GM12878 (cell line): ENCODE data around the gene DNAH1. TPM values are rescaled to one million over a fixed set of nuclear protein-coding genes. Genes with fewer than 3 reads are reported as not detected.

Experiments used
- microRNA counts: library from miRNA; unstranded; fragments of <30 nt; microRNA quantifications from one replicate; lab custom pipeline; 2016
- microRNA-seq: library from miRNA; unstranded; fragments of <30 nt; microRNA quantifications from one replicate; pipeline ENCODE4, GENCODE V29; 2018
- polyA plus RNA-seq, 11 experiments: library from polyadenylated mRNA; depleted of rRNA in 4 of 11; unstranded in 6 of 11; stranded (reverse) in 5 of 11; fragments of >200 nt; fragmentation: Nextera tagmentation in 4 of 11; fragmentation: Illumina TruSeq in 1 of 11; extraction: Ambion mirVana in 4 of 11; extraction: Trizol in 1 of 11; gene quantifications; 1 replicate in 1 of 11; 2 replicates in 10 of 11; pipeline versions ENCODE4 v1.2.1 to v1.2.3, GENCODE V29; 2011 to 2016; ENCODE audit warnings: inconsistent platforms in 2 of 11, missing spikeins in 2 of 11, low read depth in 1 of 11
- small RNA-seq: library from RNA; depleted of rRNA; stranded (forward); fragments of <200 nt; gene quantifications from one replicate; pipeline ENCODE3, GENCODE V24; 2014
- total RNA-seq, 4 experiments: library from RNA; depleted of rRNA in 3 of 4; stranded (reverse); fragments of >200 nt in 3 of 4; fragmentation: Illumina TruSeq in 1 of 4; extraction: Trizol in 1 of 4; gene quantifications; 2 replicates each; pipeline versions ENCODE4 v1.2.1 to v1.2.3, GENCODE V29; 2013 to 2021

The DNAH1 gene
- total and polyA plus RNA-seq, 10 of the 15 experiments (the other 5 are each of a cell fraction or from before 2014, with no cell fraction given) = 0.31 to 5.8 (median 2.7) TPM

MicroRNA genes within 50 kb of the gene (microRNA counts, 767-probe panel; counts per million panel counts)
- 5,466 counts per million, percentile 99 among the panel's probes with 10 or more counts for microRNA hsa-let-7g-5p (lab: Ali Mortazavi, UCI)

Small RNA genes within 50 kb of the gene (microRNA-seq; reads per million reads assigned to microRNA genes)
- gene MIR135A1 = 4.0 reads per million, percentile 23 among the genes with 10 or more reads in this experiment
- 161,184 reads per million, percentile 100 among the genes with 10 or more reads in this experiment for gene MIRLET7G

Small RNA genes within 50 kb of the gene (small RNA-seq; reads per million reads assigned to genes)
- not detected for gene MIR135A1
- gene MIRLET7G = 3,083 reads per million, percentile 100 among the genes with 10 or more reads in this experiment

Other genes with a start within 250 kb of the DNAH1 start
Only the 7 nearest of the 15 such genes appear.
- 0.22 and 0.51 TPM in 2 replicates for gene TLR9, start 90.7 kb upstream of the DNAH1 start, total RNA-seq (2014; rRNA removed)
- 0.14 and 0.22 TPM in 2 replicates for gene TLR9, start 90.7 kb upstream of the DNAH1 start, total RNA-seq (2014; rRNA removed; fragmentation: Illumina TruSeq; extraction: Trizol)
- 4.8 and 6.9 TPM in 2 replicates for gene TLR9, start 90.7 kb upstream of the DNAH1 start, total RNA-seq (2021)
- 0.03 and 0.11 TPM in 2 replicates for gene TLR9, start 90.7 kb upstream of the DNAH1 start, polyA plus RNA-seq (2011; rRNA removed)
- gene TLR9, start 90.7 kb upstream of the DNAH1 start, polyA plus RNA-seq (2014; fragmentation: Illumina TruSeq; extraction: Trizol) = 0.53 TPM in 1 of 2 replicates, not detected in the other
- under 1 TPM in 1 of 2 experiments, not detected in 1; 0.10 TPM for gene TLR9, start 90.7 kb upstream of the DNAH1 start, polyA plus RNA-seq (2014; fragmentation: Nextera tagmentation; extraction: Ambion mirVana)
- gene TLR9, start 90.7 kb upstream of the DNAH1 start, polyA plus RNA-seq (2014; rRNA removed) = 1.1 and 1.5 TPM in 2 replicates
- gene TLR9, start 90.7 kb upstream of the DNAH1 start, polyA plus RNA-seq (2016; fragmentation: Nextera tagmentation; extraction: Ambion mirVana) = 1 to 10 TPM in 1 of 2 experiments, under 1 TPM in 1; 0.82 to 1.2 TPM
- gene TWF2, start 77.2 kb upstream of the DNAH1 start, total RNA-seq (2014; rRNA removed) = 67.7 and 81.3 TPM in 2 replicates
- 34.7 and 37.5 TPM in 2 replicates for gene TWF2, start 77.2 kb upstream of the DNAH1 start, total RNA-seq (2014; rRNA removed; fragmentation: Illumina TruSeq; extraction: Trizol)
- 88.1 and 88.2 TPM in 2 replicates for gene TWF2, start 77.2 kb upstream of the DNAH1 start, total RNA-seq (2021)
- 30.3 and 56.6 TPM in 2 replicates for gene TWF2, start 77.2 kb upstream of the DNAH1 start, polyA plus RNA-seq (2011; rRNA removed)
- 9.8 and 38.5 TPM in 2 replicates for gene TWF2, start 77.2 kb upstream of the DNAH1 start, polyA plus RNA-seq (2014; fragmentation: Illumina TruSeq; extraction: Trizol)
- gene TWF2, start 77.2 kb upstream of the DNAH1 start, polyA plus RNA-seq (2014; fragmentation: Nextera tagmentation; extraction: Ambion mirVana) = 1 to 10 TPM in 1 of 2 experiments, under 1 TPM in 1; 0.16 to 3.4 TPM
- gene TWF2, start 77.2 kb upstream of the DNAH1 start, polyA plus RNA-seq (2014; rRNA removed) = 106 and 113 TPM in 2 replicates
- 10 to 100 TPM; 80.4 to 90.5 TPM for gene TWF2, start 77.2 kb upstream of the DNAH1 start, polyA plus RNA-seq (2016; fragmentation: Nextera tagmentation; extraction: Ambion mirVana)
- 15.7 and 16.3 TPM in 2 replicates for gene PPM1M, start 70.6 kb upstream of the DNAH1 start, total RNA-seq (2014; rRNA removed)
- gene PPM1M, start 70.6 kb upstream of the DNAH1 start, total RNA-seq (2014; rRNA removed; fragmentation: Illumina TruSeq; extraction: Trizol) = 14.1 TPM in 2 replicates
- 24.8 and 25.9 TPM in 2 replicates for gene PPM1M, start 70.6 kb upstream of the DNAH1 start, total RNA-seq (2021)
- gene PPM1M, start 70.6 kb upstream of the DNAH1 start, polyA plus RNA-seq (2011; rRNA removed) = 19.2 and 21.1 TPM in 2 replicates
- 19.8 and 24.3 TPM in 2 replicates for gene PPM1M, start 70.6 kb upstream of the DNAH1 start, polyA plus RNA-seq (2014; fragmentation: Illumina TruSeq; extraction: Trizol)
- 10 to 100 TPM in 1 of 2 experiments, 1 to 10 TPM in 1; 7.5 to 15.3 TPM for gene PPM1M, start 70.6 kb upstream of the DNAH1 start, polyA plus RNA-seq (2014; fragmentation: Nextera tagmentation; extraction: Ambion mirVana)
- gene PPM1M, start 70.6 kb upstream of the DNAH1 start, polyA plus RNA-seq (2014; rRNA removed) = 23.1 and 24.3 TPM in 2 replicates
- 1 to 10 TPM; 7.3 to 9.5 TPM for gene PPM1M, start 70.6 kb upstream of the DNAH1 start, polyA plus RNA-seq (2016; fragmentation: Nextera tagmentation; extraction: Ambion mirVana)
- gene WDR82, start 37.7 kb upstream of the DNAH1 start, total RNA-seq (2014; rRNA removed) = 50.0 and 51.1 TPM in 2 replicates
- 45.1 and 46.4 TPM in 2 replicates for gene WDR82, start 37.7 kb upstream of the DNAH1 start, total RNA-seq (2014; rRNA removed; fragmentation: Illumina TruSeq; extraction: Trizol)
- 61.0 and 64.8 TPM in 2 replicates for gene WDR82, start 37.7 kb upstream of the DNAH1 start, total RNA-seq (2021)
- gene WDR82, start 37.7 kb upstream of the DNAH1 start, polyA plus RNA-seq (2011; rRNA removed) = 81.8 and 82.4 TPM in 2 replicates
- 65.8 and 67.0 TPM in 2 replicates for gene WDR82, start 37.7 kb upstream of the DNAH1 start, polyA plus RNA-seq (2014; fragmentation: Illumina TruSeq; extraction: Trizol)
- gene WDR82, start 37.7 kb upstream of the DNAH1 start, polyA plus RNA-seq (2014; fragmentation: Nextera tagmentation; extraction: Ambion mirVana) = 10 to 100 TPM; 10.4 to 12.5 TPM
- 49.5 and 55.2 TPM in 2 replicates for gene WDR82, start 37.7 kb upstream of the DNAH1 start, polyA plus RNA-seq (2014; rRNA removed)
- gene WDR82, start 37.7 kb upstream of the DNAH1 start, polyA plus RNA-seq (2016; fragmentation: Nextera tagmentation; extraction: Ambion mirVana) = 10 to 100 TPM; 10.1 to 15.8 TPM
- 13.7 and 14.9 TPM in 2 replicates for gene GLYCTK, start 28.5 kb upstream of the DNAH1 start, total RNA-seq (2014; rRNA removed)
- gene GLYCTK, start 28.5 kb upstream of the DNAH1 start, total RNA-seq (2014; rRNA removed; fragmentation: Illumina TruSeq; extraction: Trizol) = 8.5 and 8.8 TPM in 2 replicates
- 19.0 and 19.9 TPM in 2 replicates for gene GLYCTK, start 28.5 kb upstream of the DNAH1 start, total RNA-seq (2021)
- gene GLYCTK, start 28.5 kb upstream of the DNAH1 start, polyA plus RNA-seq (2011; rRNA removed) = 6.5 and 13.5 TPM in 2 replicates
- 2.3 and 7.4 TPM in 2 replicates for gene GLYCTK, start 28.5 kb upstream of the DNAH1 start, polyA plus RNA-seq (2014; fragmentation: Illumina TruSeq; extraction: Trizol)
- gene GLYCTK, start 28.5 kb upstream of the DNAH1 start, polyA plus RNA-seq (2014; fragmentation: Nextera tagmentation; extraction: Ambion mirVana) = 1 to 10 TPM in 1 of 2 experiments, under 1 TPM in 1; 0.66 to 2.7 TPM
- gene GLYCTK, start 28.5 kb upstream of the DNAH1 start, polyA plus RNA-seq (2014; rRNA removed) = 22.6 and 26.5 TPM in 2 replicates
- gene GLYCTK, start 28.5 kb upstream of the DNAH1 start, polyA plus RNA-seq (2016; fragmentation: Nextera tagmentation; extraction: Ambion mirVana) = 10 to 100 TPM; 10.6 to 15.7 TPM
- gene BAP1, start 93.7 kb downstream of the DNAH1 start, total RNA-seq (2014; rRNA removed) = 75.0 and 84.7 TPM in 2 replicates
- 34.3 and 36.4 TPM in 2 replicates for gene BAP1, start 93.7 kb downstream of the DNAH1 start, total RNA-seq (2014; rRNA removed; fragmentation: Illumina TruSeq; extraction: Trizol)
- 81.9 and 90.4 TPM in 2 replicates for gene BAP1, start 93.7 kb downstream of the DNAH1 start, total RNA-seq (2021)
- 49.5 and 63.7 TPM in 2 replicates for gene BAP1, start 93.7 kb downstream of the DNAH1 start, polyA plus RNA-seq (2011; rRNA removed)
- 16.7 and 39.2 TPM in 2 replicates for gene BAP1, start 93.7 kb downstream of the DNAH1 start, polyA plus RNA-seq (2014; fragmentation: Illumina TruSeq; extraction: Trizol)
- gene BAP1, start 93.7 kb downstream of the DNAH1 start, polyA plus RNA-seq (2014; fragmentation: Nextera tagmentation; extraction: Ambion mirVana) = 10 to 100 TPM in 1 of 2 experiments, 1 to 10 TPM in 1; 4.4 to 10.3 TPM
- gene BAP1, start 93.7 kb downstream of the DNAH1 start, polyA plus RNA-seq (2014; rRNA removed) = 63.6 and 70.2 TPM in 2 replicates
- 10 to 100 TPM; 28.4 to 29.7 TPM for gene BAP1, start 93.7 kb downstream of the DNAH1 start, polyA plus RNA-seq (2016; fragmentation: Nextera tagmentation; extraction: Ambion mirVana)
- gene PHF7, start 94.3 kb downstream of the DNAH1 start, total RNA-seq (2014; rRNA removed) = 7.7 and 7.8 TPM in 2 replicates
- 7.7 and 8.0 TPM in 2 replicates for gene PHF7, start 94.3 kb downstream of the DNAH1 start, total RNA-seq (2014; rRNA removed; fragmentation: Illumina TruSeq; extraction: Trizol)
- 7.0 and 7.6 TPM in 2 replicates for gene PHF7, start 94.3 kb downstream of the DNAH1 start, total RNA-seq (2021)
- gene PHF7, start 94.3 kb downstream of the DNAH1 start, polyA plus RNA-seq (2011; rRNA removed) = 11.1 and 14.7 TPM in 2 replicates
- 7.5 and 8.3 TPM in 2 replicates for gene PHF7, start 94.3 kb downstream of the DNAH1 start, polyA plus RNA-seq (2014; fragmentation: Illumina TruSeq; extraction: Trizol)
- gene PHF7, start 94.3 kb downstream of the DNAH1 start, polyA plus RNA-seq (2014; fragmentation: Nextera tagmentation; extraction: Ambion mirVana) = 1 to 10 TPM; 1.3 to 3.4 TPM
- 6.5 and 11.1 TPM in 2 replicates for gene PHF7, start 94.3 kb downstream of the DNAH1 start, polyA plus RNA-seq (2014; rRNA removed)
- 10 to 100 TPM in 1 of 2 experiments, 1 to 10 TPM in 1; 9.8 to 12.8 TPM for gene PHF7, start 94.3 kb downstream of the DNAH1 start, polyA plus RNA-seq (2016; fragmentation: Nextera tagmentation; extraction: Ambion mirVana)